ENCODE results near the gene OR5AC2. TPM values are rescaled to one million over a fixed set of nuclear protein-coding genes. Genes with fewer than 3 reads are reported as not detected.
A peak's percentile ranks its signal among the peaks of the same experiment; 100 is the strongest.

Gene OR5AC2
- not detected in 2 replicates for total RNA-seq

DNA sequence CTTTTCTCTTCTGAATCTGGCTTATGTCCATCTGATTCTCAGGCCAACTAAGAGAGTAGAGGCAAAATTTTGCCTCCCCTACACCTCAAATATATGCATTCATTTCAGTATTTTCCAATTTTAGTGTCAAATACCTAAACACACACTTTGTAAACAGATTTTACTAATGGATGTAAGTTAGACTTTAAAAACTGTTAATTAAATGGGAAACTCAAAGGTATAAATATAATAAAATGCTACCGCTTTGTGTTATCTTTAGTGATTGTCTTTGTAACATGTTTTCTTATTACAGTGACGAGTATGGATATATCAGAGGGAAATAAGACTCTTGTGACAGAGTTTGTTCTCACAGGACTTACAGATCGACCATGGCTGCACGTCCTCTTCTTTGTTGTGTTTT is at the start of gene OR5AC2:
TSS of gene OR5AC2 (plus strand) at position 301 of the 400 bp plus-strand sequence. CDS start at position 301, 0 bp downstream.
- intact Hi-C loops (cut with micrococcal nuclease) = no loop called here
- Mint-ChIP-seq H3K27me3 (peaks cover 4% of the 10 kb centered on the region), H3K4me3 (no peak within 1 kb of the TSS), H3K4me1 (no peaks in the 10 kb centered on the region), H3K27ac (no peak within 1 kb of the TSS), H3K36me3 (ENCODE audit: low read depth) (no peaks in the 10 kb centered on the region), H3K9me3 (no peaks in the 10 kb centered on the region)
- no peak for DNase-seq

DNA sequence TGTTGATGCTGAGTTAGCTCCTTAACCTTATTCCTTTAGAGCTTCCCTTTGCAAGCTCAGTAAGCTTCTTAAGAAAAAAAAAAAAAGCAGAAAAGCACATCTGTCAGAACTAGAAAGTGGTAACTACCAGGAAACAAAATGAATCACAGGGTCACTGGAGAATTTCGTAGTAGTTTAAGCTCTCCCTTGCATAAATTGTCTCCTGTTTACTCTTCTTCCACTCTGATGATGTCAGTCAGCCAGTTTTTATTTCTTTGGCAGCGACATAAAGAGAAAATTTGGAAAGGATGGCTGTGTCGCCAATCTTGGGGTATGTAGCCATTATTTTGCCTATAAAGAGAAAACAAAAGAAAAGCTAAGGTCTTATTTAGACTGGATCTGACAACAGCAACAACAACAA is 48.7 kb upstream of the OR5AC2 start:
- H3K36me3 Mint-ChIP-seq (ENCODE audit: low read depth) = peaks cover 3% of the 10 kb centered on the region
- H3K9me3 Mint-ChIP-seq = peaks cover 6% of the 10 kb centered on the region
- intact Hi-C loops (cut with micrococcal nuclease) = loop anchor here (2.0 to 5.0 kb wide), 6 partner anchors 65 to 864 kb away; partner anchors contain the start of genes CPOX, DCBLD2 and RIOX2
- peaks cover 18% of the 10 kb centered on the region for H3K4me1 Mint-ChIP-seq
- peak; percentile 58 for DNase-seq
- H3K4me3 Mint-ChIP-seq = peak overlapping the region; percentile 59
- peak overlapping the region; percentile 86 for H3K27ac Mint-ChIP-seq
- peaks cover 28% of the 10 kb centered on the region for H3K27me3 Mint-ChIP-seq

DNA sequence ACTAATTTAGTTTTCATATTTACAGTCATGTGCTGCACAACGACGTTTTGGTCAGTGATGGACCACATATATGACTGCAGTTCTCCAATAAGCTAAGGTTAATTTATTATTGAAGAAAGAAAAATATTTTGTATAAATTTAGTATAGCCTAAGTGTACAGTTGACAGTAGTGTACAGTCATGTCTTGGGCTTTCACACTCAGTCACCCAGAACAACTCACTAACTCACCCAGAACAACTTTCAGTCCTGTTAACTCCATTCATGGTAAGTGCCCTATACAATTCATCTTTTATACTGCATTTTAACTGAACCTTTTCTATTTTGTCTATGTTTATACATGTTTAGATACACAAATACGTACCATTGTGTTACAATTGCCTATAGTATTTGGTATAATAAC is 48.1 kb upstream of the OR5AC2 start:
- Mint-ChIP-seq H3K9me3 (peaks cover 6% of the 10 kb centered on the region), H3K27ac (peak overlapping the region; percentile 93), H3K27me3 (peaks cover 30% of the 10 kb centered on the region), H3K4me1 (peaks cover 18% of the 10 kb centered on the region), H3K36me3 (ENCODE audit: low read depth) (peaks cover 3% of the 10 kb centered on the region), H3K4me3 (peak overlapping the region; percentile 88)
- intact Hi-C loops (cut with micrococcal nuclease) = loop anchor here (1.0 to 5.0 kb wide), 12 partner anchors 10 to 863 kb away; partner anchors contain the start of genes CLDND1, CPOX, DCBLD2 and RIOX2
- peak; percentile 55 for DNase-seq

DNA sequence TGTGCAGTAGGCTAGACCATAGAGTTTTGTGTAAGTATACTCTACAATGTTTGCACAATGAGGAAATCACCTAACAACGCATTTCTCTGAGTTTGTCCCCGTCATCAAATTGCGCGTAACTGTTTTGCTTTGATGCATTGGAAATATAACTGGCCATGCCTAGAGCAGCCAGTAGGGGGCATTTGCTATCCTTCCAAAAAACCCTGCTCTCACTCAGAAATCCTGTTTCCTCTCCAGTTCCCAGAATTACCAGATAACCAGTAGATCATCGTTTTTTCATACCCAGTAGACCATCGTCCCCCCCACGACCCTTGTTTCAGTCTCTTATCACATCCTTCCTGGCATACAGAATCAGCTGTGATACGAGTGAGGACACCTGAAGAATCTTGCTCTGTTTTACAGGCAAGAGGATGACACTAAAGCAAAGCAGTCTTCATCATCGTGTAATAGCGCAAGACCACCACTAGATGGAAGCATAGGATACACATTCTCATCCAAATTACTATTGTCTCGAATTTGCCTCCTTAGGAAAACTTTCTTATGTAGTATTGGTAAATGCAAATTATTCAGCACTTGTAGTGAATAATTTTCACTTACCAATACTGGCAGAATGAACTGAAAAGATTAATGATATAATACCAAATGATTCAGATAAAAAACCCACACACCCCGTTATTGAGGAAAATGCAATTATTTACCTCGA is 47.5 kb upstream of the OR5AC2 start:
- DNase-seq = peak; percentile 94
- H3K27ac Mint-ChIP-seq = peak overlapping the region; percentile 93
- H3K36me3 Mint-ChIP-seq (ENCODE audit: low read depth) = peaks cover 3% of the 10 kb centered on the region
- intact Hi-C loops (cut with micrococcal nuclease) = loop anchor here (1.0 to 5.0 kb wide), 12 partner anchors 10 to 863 kb away; partner anchors contain the start of genes CLDND1, CPOX, DCBLD2 and RIOX2
- peaks cover 6% of the 10 kb centered on the region for H3K9me3 Mint-ChIP-seq
- peaks cover 18% of the 10 kb centered on the region for H3K4me1 Mint-ChIP-seq
- H3K4me3 Mint-ChIP-seq = peak overlapping the region; percentile 88
- peaks cover 31% of the 10 kb centered on the region for H3K27me3 Mint-ChIP-seq

GRCh38 chr3:98041350-98041749 is 45.6 kb upstream of the OR5AC2 start:
- no peak overlapping the region for H3K4me3 Mint-ChIP-seq
- peaks cover 3% of the 10 kb centered on the region for H3K36me3 Mint-ChIP-seq (ENCODE audit: low read depth)
- intact Hi-C loops (cut with micrococcal nuclease) = no loop called here
- peaks cover 6% of the 10 kb centered on the region for H3K9me3 Mint-ChIP-seq
- peaks cover 18% of the 10 kb centered on the region for H3K4me1 Mint-ChIP-seq
- DNase-seq = no peak
- peaks cover 36% of the 10 kb centered on the region for H3K27me3 Mint-ChIP-seq
- H3K27ac Mint-ChIP-seq = no peak overlapping the region

- Mint-ChIP-seq H3K36me3 (ENCODE audit: low read depth) (no peaks in the 10 kb centered on the region), H3K4me3 (no peak overlapping the region), H3K27ac (no peak overlapping the region), H3K4me1 (no peaks in the 10 kb centered on the region), H3K27me3 (peaks cover 36% of the 10 kb centered on the region), H3K9me3 (no peaks in the 10 kb centered on the region)
- DNase-seq = no peak
- intact Hi-C loops (cut with micrococcal nuclease) = no loop called here
Observed at GRCh38 chr3:98048586-98048985, 38.4 kb upstream of the OR5AC2 start.

DNA sequence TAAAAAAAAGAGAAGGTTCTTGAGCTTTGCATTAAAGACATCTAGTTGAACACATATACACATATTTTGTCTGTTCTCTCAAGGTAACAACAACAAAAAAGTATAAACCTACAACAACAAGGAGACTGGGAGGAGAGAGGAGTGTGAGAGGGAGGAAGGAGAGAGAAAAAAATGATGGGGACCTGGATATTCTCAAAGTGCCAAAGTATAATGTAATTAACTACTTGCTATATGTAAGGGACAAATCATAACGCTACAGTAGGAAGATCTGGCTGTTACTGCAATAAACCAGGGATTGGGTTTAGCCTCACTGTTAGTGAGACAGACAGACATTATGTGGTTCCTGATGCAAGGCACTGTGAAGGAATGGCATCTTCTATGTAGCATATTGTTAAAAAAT is 37.7 kb upstream of the OR5AC2 start:
- DNase-seq = no peak
- H3K27ac Mint-ChIP-seq = no peak overlapping the region
- no peaks in the 10 kb centered on the region for H3K4me1 Mint-ChIP-seq
- H3K9me3 Mint-ChIP-seq = no peaks in the 10 kb centered on the region
- no peak overlapping the region for H3K4me3 Mint-ChIP-seq
- peaks cover 34% of the 10 kb centered on the region for H3K27me3 Mint-ChIP-seq
- H3K36me3 Mint-ChIP-seq (ENCODE audit: low read depth) = no peaks in the 10 kb centered on the region
- intact Hi-C loops (cut with micrococcal nuclease) = no loop called here

GRCh38 chr3:98056035-98056434 is 30.9 kb upstream of the OR5AC2 start:
- DNase-seq = no peak
- peaks cover 24% of the 10 kb centered on the region for H3K27me3 Mint-ChIP-seq
- H3K36me3 Mint-ChIP-seq (ENCODE audit: low read depth) = no peaks in the 10 kb centered on the region
- no peak overlapping the region for H3K27ac Mint-ChIP-seq
- intact Hi-C loops (cut with micrococcal nuclease) = no loop called here
- no peaks in the 10 kb centered on the region for H3K9me3 Mint-ChIP-seq
- peaks cover 3% of the 10 kb centered on the region for H3K4me1 Mint-ChIP-seq
- no peak overlapping the region for H3K4me3 Mint-ChIP-seq

DNA sequence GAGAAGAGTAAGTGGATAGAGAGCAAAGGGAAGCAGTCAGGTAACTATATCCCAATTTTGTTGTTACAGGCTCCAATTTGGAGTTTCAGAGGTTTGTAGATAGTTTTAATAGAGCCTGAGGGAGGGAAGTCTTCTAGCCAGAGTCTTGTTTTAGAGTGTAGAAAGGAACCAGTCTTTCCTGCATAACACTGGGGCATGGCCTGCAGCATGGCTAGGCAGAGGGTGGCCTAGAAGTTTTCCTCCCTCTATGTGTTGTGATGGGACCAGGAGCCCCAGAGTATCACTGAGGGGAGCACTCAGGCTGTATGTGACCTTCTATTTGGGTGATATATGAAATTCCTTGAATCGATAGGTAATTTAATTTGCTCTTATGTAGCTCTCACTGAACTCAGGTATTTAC is 29.3 kb upstream of the OR5AC2 start:
- DNase-seq = no peak
- intact Hi-C loops (cut with micrococcal nuclease) = no loop called here
- H3K27ac Mint-ChIP-seq = no peak overlapping the region
- peaks cover 23% of the 10 kb centered on the region for H3K27me3 Mint-ChIP-seq
- H3K9me3 Mint-ChIP-seq = no peaks in the 10 kb centered on the region
- H3K4me3 Mint-ChIP-seq = no peak overlapping the region
- H3K4me1 Mint-ChIP-seq = peaks cover 3% of the 10 kb centered on the region
- H3K36me3 Mint-ChIP-seq (ENCODE audit: low read depth) = no peaks in the 10 kb centered on the region

DNA sequence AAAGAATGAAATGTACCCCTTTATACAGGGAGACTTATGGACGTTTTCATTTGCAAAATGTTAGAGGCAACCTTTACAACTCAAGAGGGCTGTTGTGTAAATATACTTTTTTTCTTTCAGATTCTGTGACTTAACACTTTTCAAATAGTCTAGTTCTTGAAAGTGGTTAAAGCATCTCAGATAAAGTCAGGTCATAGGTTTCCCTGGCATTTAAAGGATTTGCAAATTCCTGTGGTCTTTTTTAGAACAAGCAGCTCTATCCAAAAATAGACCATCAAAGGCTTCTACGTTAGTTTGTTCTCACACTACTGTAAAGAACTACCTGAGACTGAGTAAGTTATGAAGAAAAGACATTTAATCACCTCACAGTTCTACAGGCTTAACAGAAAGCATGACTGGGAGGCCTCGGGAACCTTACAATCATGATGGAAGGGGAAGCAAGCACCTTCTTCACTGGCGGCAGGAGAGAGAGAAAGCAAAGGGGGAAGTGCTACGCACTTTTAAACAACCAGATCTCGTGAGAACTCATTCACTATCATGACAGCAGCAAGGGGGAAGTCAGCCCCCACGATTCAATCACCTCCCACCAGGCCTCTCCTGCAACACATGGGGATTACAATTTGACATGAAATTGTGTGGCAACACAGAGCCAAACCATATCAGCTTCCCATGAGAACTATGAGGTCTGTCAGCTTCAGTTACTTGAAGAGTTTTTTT is 28.6 kb upstream of the OR5AC2 start:
- Mint-ChIP-seq H3K36me3 (ENCODE audit: low read depth) (no peaks in the 10 kb centered on the region), H3K27me3 (peaks cover 26% of the 10 kb centered on the region), H3K4me1 (peaks cover 3% of the 10 kb centered on the region), H3K27ac (no peak overlapping the region), H3K9me3 (no peaks in the 10 kb centered on the region), H3K4me3 (no peak overlapping the region)
- no peak for DNase-seq
- intact Hi-C loops (cut with micrococcal nuclease) = no loop called here

- H3K4me3 Mint-ChIP-seq = no peak overlapping the region
- peaks cover 21% of the 10 kb centered on the region for H3K27me3 Mint-ChIP-seq
- intact Hi-C loops (cut with micrococcal nuclease) = no loop called here
- DNase-seq = no peak
- no peak overlapping the region for H3K27ac Mint-ChIP-seq
- no peaks in the 10 kb centered on the region for H3K4me1 Mint-ChIP-seq
- H3K9me3 Mint-ChIP-seq = no peaks in the 10 kb centered on the region
- H3K36me3 Mint-ChIP-seq (ENCODE audit: low read depth) = no peaks in the 10 kb centered on the region
Observed at GRCh38 chr3:98068824-98069223, 18.1 kb upstream of the OR5AC2 start.

DNA sequence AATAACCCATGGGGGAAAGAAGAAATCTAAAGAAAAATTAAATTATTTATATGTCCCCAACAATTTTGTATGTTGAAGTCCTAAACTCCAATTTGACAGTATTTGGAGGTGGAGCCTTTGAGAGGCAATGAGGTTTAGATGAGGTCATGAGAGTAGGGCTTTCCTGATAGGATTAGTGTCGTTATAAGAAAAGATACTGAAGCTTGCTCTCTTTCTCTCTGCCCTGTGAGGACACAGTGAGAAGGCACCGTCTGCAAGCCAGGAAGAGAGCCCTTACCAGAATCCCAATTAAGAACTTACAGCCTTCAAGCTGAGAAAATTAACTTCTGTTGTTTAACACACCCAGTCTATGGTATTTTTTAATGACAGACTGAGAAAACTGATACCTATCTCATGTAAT is 16.1 kb upstream of the OR5AC2 start:
- Mint-ChIP-seq H3K36me3 (ENCODE audit: low read depth) (no peaks in the 10 kb centered on the region), H3K4me3 (no peak overlapping the region), H3K27ac (no peak overlapping the region), H3K27me3 (peaks cover 21% of the 10 kb centered on the region), H3K4me1 (no peaks in the 10 kb centered on the region), H3K9me3 (no peaks in the 10 kb centered on the region)
- intact Hi-C loops (cut with micrococcal nuclease) = no loop called here
- no peak for DNase-seq

GRCh38 chr3:98073486-98073885 is 13.5 kb upstream of the OR5AC2 start:
- intact Hi-C loops (cut with micrococcal nuclease) = no loop called here
- no peaks in the 10 kb centered on the region for H3K4me1 Mint-ChIP-seq
- no peak overlapping the region for H3K27ac Mint-ChIP-seq
- H3K4me3 Mint-ChIP-seq = no peak overlapping the region
- peaks cover 22% of the 10 kb centered on the region for H3K27me3 Mint-ChIP-seq
- no peaks in the 10 kb centered on the region for H3K9me3 Mint-ChIP-seq
- no peaks in the 10 kb centered on the region for H3K36me3 Mint-ChIP-seq (ENCODE audit: low read depth)
- no peak for DNase-seq

DNA sequence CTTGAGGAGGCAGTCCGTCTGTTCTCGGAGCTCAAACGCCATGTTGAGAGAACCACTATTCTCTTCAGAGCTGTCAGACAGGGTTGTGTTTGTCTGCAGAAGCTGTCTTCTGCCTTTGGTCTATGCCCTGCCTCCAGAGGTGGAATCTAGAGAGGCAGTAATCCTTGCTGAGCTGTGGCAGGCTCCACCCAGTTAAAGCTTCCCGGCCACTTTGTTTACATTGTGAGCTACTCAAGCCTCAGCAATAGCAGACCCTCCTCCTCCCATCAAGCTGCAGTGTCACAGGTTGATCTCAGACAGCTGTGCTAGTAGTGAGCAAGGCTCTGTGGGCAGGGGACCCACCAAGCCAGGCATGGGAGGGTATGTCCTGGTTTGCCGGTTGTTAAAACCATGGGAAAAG is 8.9 kb downstream of the OR5AC2 start:
- Mint-ChIP-seq H3K4me1 (no peaks in the 10 kb centered on the region), H3K4me3 (no peak overlapping the region), H3K9me3 (no peaks in the 10 kb centered on the region), H3K36me3 (ENCODE audit: low read depth) (no peaks in the 10 kb centered on the region), H3K27me3 (peaks cover 4% of the 10 kb centered on the region), H3K27ac (no peak overlapping the region)
- intact Hi-C loops (cut with micrococcal nuclease) = no loop called here
- DNase-seq = no peak
